Lung (tissue), 12 donors: Measurements from ENCODE around the gene PBX3. TPM values are rescaled to one million over a fixed set of nuclear protein-coding genes. Genes with fewer than 3 reads are reported as not detected.

Experiments
- ATAC-seq: fragments of 200-7000 bp; cut with Tn5 transposase; one replicate; pipeline ENCODE4 v1.9.1; 2020; ENCODE audit warnings: moderate number of reproducible peaks; ENCODE audit not compliant: insufficient read depth, low FRiP score
- DNase-seq, 3 donors: peaks; one replicate each; pipeline ENCODE4 v3.0.0-alpha.2; 2013 to 2017
- H3K27ac ChIP-seq, 2 donors: one replicate each; pipeline ENCODE4 v1.5.1; 2013; ENCODE audit warnings: mild to moderate bottlenecking in 2 of 2, moderate library complexity in 2 of 2, control low read depth in 1 of 2, inconsistent platforms in 1 of 2, low read depth in 1 of 2, low read length in 1 of 2
- H3K27me3 ChIP-seq, 3 donors: one replicate each; pipeline ENCODE4 v1.5.1; 2013; ENCODE audit warnings: low read length in 2 of 3; ENCODE audit not compliant: control insufficient read depth in 3 of 3, insufficient read depth in 3 of 3
- H3K36me3 ChIP-seq, 4 donors: one replicate each; pipeline ENCODE4 v1.5.1; 2013; ENCODE audit warnings: low read length in 4 of 4, mild to moderate bottlenecking in 1 of 4, moderate library complexity in 1 of 4; ENCODE audit not compliant: control insufficient read depth in 4 of 4, insufficient read depth in 4 of 4
- H3K4me1 ChIP-seq, 5 donors: one replicate each; pipeline ENCODE4 v1.5.1; 2013; ENCODE audit warnings: low read length in 5 of 5, mild to moderate bottlenecking in 2 of 5, moderate library complexity in 1 of 5; ENCODE audit not compliant: control insufficient read depth in 5 of 5, insufficient read depth in 5 of 5
- H3K4me3 ChIP-seq: one replicate; pipeline ENCODE4 v1.5.1; 2013; ENCODE audit warnings: mild to moderate bottlenecking, control low read depth, moderate library complexity
- H3K9ac ChIP-seq, 2 donors: one replicate each; pipeline ENCODE4 v1.5.1; 2013; ENCODE audit warnings: low read length in 2 of 2, control low read depth in 1 of 2; ENCODE audit not compliant: insufficient read depth in 1 of 2
- H3K9me3 ChIP-seq, 4 donors: one replicate each; pipeline ENCODE4 v1.5.1; 2013; ENCODE audit warnings: low read length in 3 of 4, mild to moderate bottlenecking in 1 of 4, moderate library complexity in 1 of 4; ENCODE audit not compliant: control insufficient read depth in 4 of 4, insufficient read depth in 3 of 4
- WGBS, 2 donors: extraction: QIAGEN DNeasy Blood & Tissue Kit; methylation state at CpG; one replicate each; pipeline ENCODE4 v1.1.7; 2013; 5-methylcytosine and 5-hydroxymethylcytosine counted together
- polyA plus RNA-seq, 2 donors: library from polyadenylated mRNA; stranded (reverse); fragments of 200-250 nt; gene quantifications; one replicate each; pipeline ENCODE4 v1.2.1, GENCODE V29; 2013
- total RNA-seq, 2 donors: library from RNA; depleted of rRNA in 1 of 2; stranded (reverse); fragments of >200 nt in 1 of 2; gene quantifications; one replicate each; pipeline ENCODE4 v1.2.1, GENCODE V29; 2014 to 2021
- TF ChIP-seq, protein P1 (sequence below): IDR thresholded peaks from 2 replicates; pipeline ENCODE4 v1.5.1; 2012; ENCODE audit warnings: mild to moderate bottlenecking; ENCODE audit errors: control extremely low read depth, extremely low read depth
- donor health status: control.
- donor health status: control.
- donor health status: Bipolar disorder and iron deficiency.
- donor health status: healthy.
- donor health status: DM: yes; HTN: yes; CAD: no.

The PBX3 gene
- total and polyA plus RNA-seq, 4 donors: 8.6 to 60.4 (median 26.4) TPM

DNA sequence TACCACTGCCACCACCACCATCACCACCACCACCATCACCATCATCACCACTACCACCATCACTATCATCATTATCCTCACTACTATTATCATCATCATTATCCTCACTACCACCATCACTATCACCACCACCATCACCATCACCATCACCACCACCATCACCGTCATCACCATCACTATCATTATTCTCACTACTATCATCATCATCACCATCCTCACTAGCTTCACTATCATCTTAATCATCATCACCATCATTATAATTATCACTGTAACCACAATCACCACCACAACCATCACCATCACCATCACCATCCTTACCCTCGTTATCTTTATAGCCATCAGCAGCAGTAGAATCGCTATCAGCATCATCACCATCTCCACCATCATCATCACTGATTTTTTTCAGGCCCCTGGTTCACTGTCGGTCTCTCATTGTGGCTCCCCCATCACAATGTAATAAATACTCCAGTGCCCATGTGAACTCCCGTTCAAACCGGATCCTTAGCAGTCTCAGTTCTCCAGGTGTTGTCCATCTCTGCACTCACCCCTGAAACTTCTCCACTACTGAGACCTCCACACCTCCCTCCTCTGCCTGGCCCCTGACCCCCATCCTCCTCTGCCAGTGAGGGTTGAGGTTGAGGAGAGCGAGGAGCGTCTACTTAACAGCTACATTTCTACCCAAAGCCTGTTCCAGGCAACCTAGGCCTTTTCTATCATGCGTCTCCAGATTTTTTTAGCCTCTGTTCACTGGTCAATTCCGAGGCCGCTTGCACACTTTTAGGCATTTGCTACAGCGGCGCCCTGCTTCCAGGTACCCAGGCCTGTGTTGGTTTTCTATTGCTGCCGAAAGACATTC, 238.2 kb downstream of the PBX3 start:
- Histone ChIP-seq H3K27ac (no peak overlapping the region), H3K4me3 (no peak overlapping the region), H3K9me3 (peaks cover 0 to 3% (median 0%) of the 10 kb centered on the region in 4 donors), H3K36me3 (no peaks in the 10 kb centered on the region), H3K9ac (no peak overlapping the region), H3K27me3 (no peaks in the 10 kb centered on the region), H3K4me1 (no peaks in the 10 kb centered on the region)
- ATAC-seq: no peak
- TF ChIP-seq, protein P1, sequence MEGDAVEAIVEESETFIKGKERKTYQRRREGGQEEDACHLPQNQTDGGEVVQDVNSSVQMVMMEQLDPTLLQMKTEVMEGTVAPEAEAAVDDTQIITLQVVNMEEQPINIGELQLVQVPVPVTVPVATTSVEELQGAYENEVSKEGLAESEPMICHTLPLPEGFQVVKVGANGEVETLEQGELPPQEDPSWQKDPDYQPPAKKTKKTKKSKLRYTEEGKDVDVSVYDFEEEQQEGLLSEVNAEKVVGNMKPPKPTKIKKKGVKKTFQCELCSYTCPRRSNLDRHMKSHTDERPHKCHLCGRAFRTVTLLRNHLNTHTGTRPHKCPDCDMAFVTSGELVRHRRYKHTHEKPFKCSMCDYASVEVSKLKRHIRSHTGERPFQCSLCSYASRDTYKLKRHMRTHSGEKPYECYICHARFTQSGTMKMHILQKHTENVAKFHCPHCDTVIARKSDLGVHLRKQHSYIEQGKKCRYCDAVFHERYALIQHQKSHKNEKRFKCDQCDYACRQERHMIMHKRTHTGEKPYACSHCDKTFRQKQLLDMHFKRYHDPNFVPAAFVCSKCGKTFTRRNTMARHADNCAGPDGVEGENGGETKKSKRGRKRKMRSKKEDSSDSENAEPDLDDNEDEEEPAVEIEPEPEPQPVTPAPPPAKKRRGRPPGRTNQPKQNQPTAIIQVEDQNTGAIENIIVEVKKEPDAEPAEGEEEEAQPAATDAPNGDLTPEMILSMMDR: no peak
- 89% methylated on average over 14 of the region's 14 CpGs for WGBS, 2 donors
- DNase-seq: peak in 1 of 3 donors; percentile 11

DNA sequence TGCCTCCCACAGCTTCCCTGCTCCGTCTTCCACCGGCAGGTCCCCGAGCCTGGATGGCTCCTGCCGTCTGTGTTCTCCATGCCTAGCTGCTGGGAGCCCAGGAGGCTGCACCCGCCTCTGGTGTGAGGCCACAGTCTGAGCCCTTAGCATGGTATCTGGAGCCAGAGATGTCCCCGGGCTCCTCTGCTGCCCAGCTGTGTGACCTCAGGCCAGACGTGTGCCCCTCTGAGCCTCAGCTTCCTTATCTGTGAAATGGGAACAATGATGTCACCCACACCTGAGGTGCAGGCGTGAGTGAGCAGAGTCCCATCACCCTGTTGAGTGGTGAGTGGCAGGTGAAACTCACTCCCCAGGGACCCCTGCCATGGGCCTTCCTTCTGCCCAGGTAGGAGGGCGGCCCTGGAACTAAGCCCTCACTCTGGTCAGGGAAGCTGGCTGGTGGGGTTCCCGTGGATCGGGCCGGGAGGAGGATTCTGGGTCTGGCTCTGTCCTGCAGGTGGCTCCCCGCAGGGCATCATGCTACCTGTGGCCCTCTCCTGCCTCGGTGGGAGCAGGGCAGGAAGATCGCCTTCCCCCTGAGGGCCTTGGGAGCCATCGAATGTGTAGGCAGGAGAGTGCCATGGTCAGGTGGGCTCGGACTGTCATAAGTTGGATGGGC, 239.0 kb downstream of the PBX3 start:
- H3K27ac ChIP-seq: no peak overlapping the region
- no peak overlapping the region for H3K4me3 ChIP-seq
- H3K36me3 ChIP-seq: no peaks in the 10 kb centered on the region
- H3K4me1 ChIP-seq: no peaks in the 10 kb centered on the region
- no peak overlapping the region for H3K9ac ChIP-seq
- H3K9me3 ChIP-seq: peaks cover 0 to 3% (median 0%) of the 10 kb centered on the region in 4 donors
- ATAC-seq (no peak), DNase-seq (peak in 1 of 3 donors; percentile 4)
- TF ChIP-seq, protein P1: no peak
- no peaks in the 10 kb centered on the region for H3K27me3 ChIP-seq
- WGBS, 2 donors: 85 to 92% methylated on average over 17 of the region's 17 CpGs

DNA sequence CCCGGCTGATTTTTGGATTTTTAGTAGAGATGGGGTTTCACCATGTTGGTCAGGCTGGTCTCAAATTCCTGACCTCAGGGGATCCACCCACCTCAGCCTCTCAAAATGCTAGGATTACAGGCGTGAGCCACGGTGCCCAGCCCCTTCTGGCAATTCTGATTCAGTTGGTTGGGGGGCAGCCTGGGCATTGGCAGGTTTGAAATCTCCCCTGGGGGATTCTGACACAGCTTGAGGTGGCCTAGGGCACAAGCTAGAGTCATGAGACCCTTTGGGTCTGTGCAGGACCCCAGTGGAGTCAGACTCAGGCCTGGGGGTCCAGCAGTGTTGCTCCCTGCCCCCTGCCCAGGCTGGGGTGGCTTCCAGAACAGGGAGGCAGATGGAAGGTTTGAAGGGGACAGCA, 239.8 kb downstream of the PBX3 start:
- H3K36me3 ChIP-seq: no peaks in the 10 kb centered on the region
- H3K9ac ChIP-seq: no peak overlapping the region
- no peak overlapping the region for H3K4me3 ChIP-seq
- TF ChIP-seq, protein P1: no peak
- H3K27ac ChIP-seq: no peak overlapping the region
- no peaks in the 10 kb centered on the region for H3K27me3 ChIP-seq
- no peaks in the 10 kb centered on the region for H3K4me1 ChIP-seq
- DNase-seq (peak in 1 of 3 donors; percentile 10), ATAC-seq (no peak)
- H3K9me3 ChIP-seq: peaks cover 0 to 3% (median 0%) of the 10 kb centered on the region in 4 donors
- WGBS, 2 donors: 83 to 91% methylated on average over 3 of the region's 3 CpGs
